H9 (cell line): ENCODE measurements around the gene ZC3HAV1. TPM values are rescaled to one million over a fixed set of nuclear protein-coding genes. Genes with fewer than 3 reads are reported as not detected.

Experiments
- DNase-seq: peaks from one replicate; pipeline ENCODE4 v3.0.0-alpha.2; 2017
- H2AFZ ChIP-seq: one replicate; pipeline ENCODE4 v1.6.1; 2013; ENCODE audit warnings: mild to moderate bottlenecking, low read length, control low read depth, moderate library complexity
- H2AK5ac ChIP-seq: 2 replicates; pipeline ENCODE4 v1.6.1; 2013; ENCODE audit warnings: low read length, control low read depth, mixed read lengths; ENCODE audit not compliant: insufficient read length
- H2BK120ac ChIP-seq: one replicate; pipeline ENCODE4 v1.6.1; 2013; ENCODE audit warnings: low read depth, mild to moderate bottlenecking, low read length, control low read depth, inconsistent platforms; ENCODE audit not compliant: poor library complexity, severe bottlenecking
- H2BK12ac ChIP-seq: 2 replicates; pipeline ENCODE4 v1.6.1; 2013; ENCODE audit warnings: low read length, control low read depth, mixed read lengths, low read depth; ENCODE audit not compliant: insufficient read length
- H2BK15ac ChIP-seq: 2 replicates; pipeline ENCODE4 v1.6.1; 2013; ENCODE audit warnings: low read depth, low read length, control low read depth
- H2BK20ac ChIP-seq: one replicate; pipeline ENCODE4 v1.6.1; 2013; ENCODE audit warnings: low read depth, mild to moderate bottlenecking, low read length, control low read depth, inconsistent platforms; ENCODE audit not compliant: poor library complexity, severe bottlenecking
- H2BK5ac ChIP-seq: 2 replicates; pipeline ENCODE4 v1.6.1; 2013; ENCODE audit warnings: low read length, control low read depth, mixed read lengths; ENCODE audit not compliant: insufficient read length
- H3K14ac ChIP-seq: 2 replicates; pipeline ENCODE4 v1.6.1; 2013; ENCODE audit warnings: low read length, control low read depth; ENCODE audit not compliant: insufficient read depth
- H3K18ac ChIP-seq: 2 replicates; pipeline ENCODE4 v1.6.1; 2013; ENCODE audit warnings: low read depth, mild to moderate bottlenecking, mixed read lengths, low read length, control low read depth; ENCODE audit not compliant: insufficient read length
- H3K23ac ChIP-seq: 2 replicates; pipeline ENCODE4 v1.6.1; 2013; ENCODE audit warnings: low read length, control low read depth, mixed read lengths, low read depth; ENCODE audit not compliant: insufficient read length
- H3K23me2 ChIP-seq: 2 replicates; pipeline ENCODE4 v1.6.1; 2013; ENCODE audit warnings: low read depth, mild to moderate bottlenecking, mixed read lengths, low read length, control low read depth; ENCODE audit not compliant: insufficient read length, poor library complexity, severe bottlenecking
- H3K27ac ChIP-seq: 2 replicates; pipeline ENCODE4 v1.5.1; 2013; ENCODE audit warnings: low read length, control low read depth, mixed read lengths, low read depth; ENCODE audit not compliant: insufficient read length
- H3K27me3 ChIP-seq: 2 replicates; pipeline ENCODE4 v1.6.1; 2013; ENCODE audit warnings: low read length, control low read depth, inconsistent platforms; ENCODE audit not compliant: insufficient read depth
- H3K4ac ChIP-seq: 2 replicates; pipeline ENCODE4 v1.6.1; 2013; ENCODE audit warnings: low read depth, mild to moderate bottlenecking, control low read depth, inconsistent platforms, low read length, moderate library complexity
- H3K4me1 ChIP-seq: 2 replicates; pipeline ENCODE4 v1.6.1; 2013; ENCODE audit warnings: low read length, control low read depth, inconsistent platforms; ENCODE audit not compliant: insufficient read depth
- H3K4me2 ChIP-seq: 2 replicates; pipeline ENCODE4 v1.6.1; 2013; ENCODE audit warnings: low read length, control low read depth, mixed read lengths; ENCODE audit not compliant: insufficient read length, insufficient read depth
- H3K56ac ChIP-seq: 2 replicates; pipeline ENCODE4 v1.6.1; 2013; ENCODE audit warnings: low read depth, mild to moderate bottlenecking, mixed read lengths, low read length, control low read depth; ENCODE audit not compliant: insufficient read length
- H3K79me1 ChIP-seq: 2 replicates; pipeline ENCODE4 v1.6.1; 2013; ENCODE audit warnings: low read depth, mild to moderate bottlenecking, moderate library complexity, low read length, control low read depth, inconsistent platforms; ENCODE audit not compliant: insufficient read depth, poor library complexity, severe bottlenecking
- H3K79me2 ChIP-seq: 2 replicates; pipeline ENCODE4 v1.6.1; 2013; ENCODE audit warnings: low read length, control low read depth, inconsistent platforms; ENCODE audit not compliant: insufficient read depth
- H3K9ac ChIP-seq: 2 replicates; pipeline ENCODE4 v1.6.1; 2013; ENCODE audit warnings: low read length, control low read depth, mixed read lengths; ENCODE audit not compliant: insufficient read length; ENCODE audit errors: extremely low read depth
- H3K9me3 ChIP-seq: one replicate; pipeline ENCODE4 v1.6.1; 2013; ENCODE audit warnings: low read depth, low read length, inconsistent platforms; ENCODE audit not compliant: control insufficient read depth
- H3T11ph ChIP-seq: one replicate; pipeline ENCODE4 v1.6.1; 2013; ENCODE audit warnings: mild to moderate bottlenecking, low read length, control low read depth, inconsistent platforms
- H4K20me1 ChIP-seq: one replicate; pipeline ENCODE4 v1.6.1; 2013; ENCODE audit not compliant: control insufficient read depth, insufficient read length, insufficient read depth
- H4K5ac ChIP-seq: 2 replicates; pipeline ENCODE4 v1.6.1; 2013; ENCODE audit warnings: low read depth, mild to moderate bottlenecking, mixed read lengths, low read length, control low read depth; ENCODE audit not compliant: insufficient read length
- H4K8ac ChIP-seq: replicated peaks from 2 replicates; pipeline ENCODE4 v1.6.1; 2013; ENCODE audit warnings: low read length, control low read depth, mixed read lengths, low read depth; ENCODE audit not compliant: insufficient read length
- H4K91ac ChIP-seq: 2 replicates; pipeline ENCODE4 v1.6.1; 2013; ENCODE audit warnings: low read depth, mild to moderate bottlenecking, moderate library complexity, mixed read lengths, low read length, control low read depth; ENCODE audit not compliant: insufficient read length
- H3K27ac Mint-ChIP-seq, 3 experiments: 2 replicates in 2 of 3; 3 replicates in 1 of 3; pipeline ENCODE4 v1.8.0; 2020 to 2021; ENCODE audit warnings: mixed read lengths in 3 of 3, mild to moderate bottlenecking in 1 of 3, moderate library complexity in 1 of 3
- H3K27me3 Mint-ChIP-seq: 2 replicates; pipeline ENCODE4 v1.8.0; 2021; ENCODE audit warnings: low read depth, mild to moderate bottlenecking, moderate library complexity, mixed read lengths
- H3K36me3 Mint-ChIP-seq, 3 experiments: 2 replicates in 2 of 3; 3 replicates in 1 of 3; pipeline ENCODE4 v1.8.0; 2020 to 2021; ENCODE audit warnings: low read depth in 3 of 3, mixed read lengths in 3 of 3; ENCODE audit not compliant: insufficient read depth in 1 of 3
- H3K4me1 Mint-ChIP-seq, 2 experiments: 2 replicates each; pipeline ENCODE4 v1.8.0; 2020; ENCODE audit warnings: mixed read lengths in 2 of 2
- H3K4me3 Mint-ChIP-seq, 2 experiments: 2 replicates in 1 of 2; 3 replicates in 1 of 2; pipeline ENCODE4 v1.8.0; 2020 to 2021; ENCODE audit warnings: mild to moderate bottlenecking in 2 of 2, mixed read lengths in 2 of 2, moderate library complexity in 1 of 2
- H3K9me3 Mint-ChIP-seq, 2 experiments: 2 replicates in 1 of 2; 3 replicates in 1 of 2; pipeline ENCODE4 v1.8.0; 2020; ENCODE audit warnings: mild to moderate bottlenecking in 2 of 2, mixed read lengths in 2 of 2, moderate library complexity in 1 of 2
- CTCF ChIP-seq: fragments of 200-600 bp; sonication (generic); conservative IDR thresholded peaks from 3 replicates; pipeline ENCODE4 v1.8.0; 2021; ENCODE audit warnings: antibody characterized with exemption, mild to moderate bottlenecking
- WGBS: extraction: QIAGEN DNeasy Blood & Tissue Kit; methylation state at CpG from one replicate; pipeline ENCODE4 v1.1.7; 2013; ENCODE audit warnings: missing lambda C conversion rate, low lambda C conversion rate, mixed read lengths; ENCODE audit not compliant: insufficient read length; ENCODE audit errors: extremely low coverage; 5-methylcytosine and 5-hydroxymethylcytosine counted together
- total RNA-seq: library from RNA; stranded (reverse); gene quantifications from 2 replicates; pipeline ENCODE4 v1.2.1, GENCODE V29; 2021

The ZC3HAV1 gene
- total RNA-seq, 1 experiment from 2014 or later, result 32.8 TPM

GRCh38 chr7:139032473-139032872 lies 77.0 kb downstream of the ZC3HAV1 start:
- H3K4me1 ChIP-seq, result 0 out of 2 replicates have a peak, but pooled peaks cover 2% of the 10 kb centered on the region
- Mint-ChIP-seq H3K36me3 (peaks cover 0 to 1% (median 0%) of the 10 kb centered on the region in 3 experiments; a peak in 2 of 7 replicates), H3K9me3 (no peaks in the 10 kb centered on the region; a peak in 2 of 5 replicates), H3K27me3 (no peaks in the 10 kb centered on the region), H3K4me1 (peaks cover under 1% of the 10 kb centered on the region in 2 experiments), H3K27ac (no peak overlapping the region), H3K4me3 (no peak overlapping the region)
- no peak overlapping the region for H2AK5ac ChIP-seq
- H2BK5ac ChIP-seq, result no peak overlapping the region
- no peak overlapping the region for H2BK120ac ChIP-seq
- no peaks in the 10 kb centered on the region for H3K79me1 ChIP-seq
- no peak overlapping the region for H4K5ac ChIP-seq
- H3K9ac ChIP-seq, result no peak overlapping the region
- no peaks in the 10 kb centered on the region for H3K27me3 ChIP-seq
- no peaks in the 10 kb centered on the region for H3K79me2 ChIP-seq
- no peak overlapping the region for H3T11ph ChIP-seq
- H3K56ac ChIP-seq, result no peak overlapping the region
- no peak overlapping the region for H4K8ac ChIP-seq
- no peak overlapping the region for H2AFZ ChIP-seq
- H4K20me1 ChIP-seq, result no peaks in the 10 kb centered on the region
- no peak overlapping the region for H2BK15ac ChIP-seq
- no peak overlapping the region for H2BK20ac ChIP-seq
- H3K23ac ChIP-seq, result no peak overlapping the region
- no peak overlapping the region for H3K27ac ChIP-seq
- no peak overlapping the region for H3K4me2 ChIP-seq
- H3K4ac ChIP-seq, result no peak overlapping the region
- no peak overlapping the region for H3K14ac ChIP-seq
- H3K9me3 ChIP-seq, result no peaks in the 10 kb centered on the region
- peaks cover 7% of the 10 kb centered on the region for H3K23me2 ChIP-seq
- H4K91ac ChIP-seq, result no peak overlapping the region
- no peak overlapping the region for H3K18ac ChIP-seq
- no peak overlapping the region for H2BK12ac ChIP-seq
- no peak for TF ChIP-seq CTCF
- DNase-seq, result no peak
- WGBS, result no CpG with 5 or more reads among the region's 4 CpGs
